Measurements from ENCODE around the gene ETS2. TPM values are rescaled to one million over a fixed set of nuclear protein-coding genes. Genes with fewer than 3 reads are reported as not detected.

ETS2 gene
- total RNA-seq, 1 experiment from 2014 or later: 35.3 TPM

DNA sequence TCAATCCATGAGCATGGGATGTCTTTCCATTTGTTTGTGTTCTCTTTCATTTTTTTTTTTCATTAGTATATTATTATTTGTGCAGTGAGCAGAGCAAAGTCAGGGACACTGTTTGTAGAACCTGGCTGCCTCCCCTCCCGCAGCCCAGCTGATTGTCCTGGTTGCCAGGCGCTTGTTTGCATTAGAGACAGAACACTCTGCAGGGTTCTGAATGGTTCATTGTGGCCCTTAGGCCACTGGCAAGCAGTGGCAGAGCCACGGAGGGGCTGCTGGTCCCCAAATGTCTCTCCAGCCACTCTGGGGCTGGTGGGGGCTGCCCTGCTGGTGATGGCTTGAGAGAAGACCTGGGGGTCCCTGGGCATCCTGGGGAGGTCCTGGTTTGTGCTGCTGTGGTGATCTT lies 29.0 kb downstream of the ETS2 start:
- TF ChIP-seq, protein P1, sequence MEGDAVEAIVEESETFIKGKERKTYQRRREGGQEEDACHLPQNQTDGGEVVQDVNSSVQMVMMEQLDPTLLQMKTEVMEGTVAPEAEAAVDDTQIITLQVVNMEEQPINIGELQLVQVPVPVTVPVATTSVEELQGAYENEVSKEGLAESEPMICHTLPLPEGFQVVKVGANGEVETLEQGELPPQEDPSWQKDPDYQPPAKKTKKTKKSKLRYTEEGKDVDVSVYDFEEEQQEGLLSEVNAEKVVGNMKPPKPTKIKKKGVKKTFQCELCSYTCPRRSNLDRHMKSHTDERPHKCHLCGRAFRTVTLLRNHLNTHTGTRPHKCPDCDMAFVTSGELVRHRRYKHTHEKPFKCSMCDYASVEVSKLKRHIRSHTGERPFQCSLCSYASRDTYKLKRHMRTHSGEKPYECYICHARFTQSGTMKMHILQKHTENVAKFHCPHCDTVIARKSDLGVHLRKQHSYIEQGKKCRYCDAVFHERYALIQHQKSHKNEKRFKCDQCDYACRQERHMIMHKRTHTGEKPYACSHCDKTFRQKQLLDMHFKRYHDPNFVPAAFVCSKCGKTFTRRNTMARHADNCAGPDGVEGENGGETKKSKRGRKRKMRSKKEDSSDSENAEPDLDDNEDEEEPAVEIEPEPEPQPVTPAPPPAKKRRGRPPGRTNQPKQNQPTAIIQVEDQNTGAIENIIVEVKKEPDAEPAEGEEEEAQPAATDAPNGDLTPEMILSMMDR (conservative IDR thresholded peaks at IDR 0.05): no peak
- H3K79me2 ChIP-seq (ENCODE audit: insufficient read depth, low read length): no peaks in the 10 kb centered on the region

More for the DNA sequence above, 29.0 kb downstream of the ETS2 start:
- Mint-ChIP-seq H3K4me1 (peaks cover 7 to 10% of the 10 kb centered on the region in 2 experiments; a peak in 3 of 4 replicates), H3K27me3 (ENCODE audit: low read depth) (no peaks in the 10 kb centered on the region; the same call in 1 of the 2 replicates), H3K27ac (no peak overlapping the region), H3K9me3 (no peaks in the 10 kb centered on the region; a peak in 2 of 5 replicates), H3K36me3 (ENCODE audit: insufficient read depth in 1 of 3, low read depth in 3 of 3) (no peaks in the 10 kb centered on the region; a peak in 1 of 7 replicates), H3K4me3 (no peak overlapping the region)
- Histone ChIP-seq H4K20me1 (ENCODE audit: control insufficient read depth, insufficient read depth, insufficient read length) (no peaks in the 10 kb centered on the region), H2AK5ac (ENCODE audit: insufficient read length, low read length) (no peak overlapping the region), H2BK12ac (ENCODE audit: insufficient read length, low read depth, low read length) (no peak overlapping the region), H3K18ac (ENCODE audit: insufficient read length, low read depth, low read length) (no peak overlapping the region), H3K27ac (ENCODE audit: insufficient read length, low read depth, low read length) (no peak overlapping the region), H3K4me1 (ENCODE audit: insufficient read depth, low read length) (no peaks in the 10 kb centered on the region), H3K23ac (ENCODE audit: insufficient read length, low read depth, low read length) (no peak overlapping the region), H2AFZ (ENCODE audit: low read length) (no peak overlapping the region), H3K23me2 (ENCODE audit: insufficient read length, low read depth, low read length, poor library complexity, severe bottlenecking) (no peaks in the 10 kb centered on the region), H2BK15ac (ENCODE audit: low read depth, low read length) (no peak overlapping the region), H3K9me3 (ENCODE audit: control insufficient read depth, low read depth, low read length) (no peaks in the 10 kb centered on the region), H3K14ac (ENCODE audit: insufficient read depth, low read length) (no peak overlapping the region), H4K91ac (ENCODE audit: insufficient read length, low read depth, low read length) (no peak overlapping the region), H2BK20ac (ENCODE audit: low read depth, low read length, poor library complexity, severe bottlenecking) (no peak overlapping the region), H3K56ac (ENCODE audit: insufficient read length, low read depth, low read length) (no peak overlapping the region), H2BK120ac (ENCODE audit: low read depth, low read length, poor library complexity, severe bottlenecking) (no peak overlapping the region), H3K79me1 (ENCODE audit: insufficient read depth, low read depth, low read length, poor library complexity, severe bottlenecking) (no peaks in the 10 kb centered on the region), H3K9ac (ENCODE audit: extremely low read depth, insufficient read length, low read length) (no peak overlapping the region), H4K5ac (ENCODE audit: insufficient read length, low read depth, low read length) (no peak overlapping the region), H3K4ac (ENCODE audit: low read depth, low read length) (no peak overlapping the region), H3T11ph (ENCODE audit: low read length) (no peak overlapping the region), H4K8ac (replicated peaks; ENCODE audit: insufficient read length, low read depth, low read length) (no peak overlapping the region), H3K27me3 (ENCODE audit: insufficient read depth, low read length) (no peaks in the 10 kb centered on the region), H2BK5ac (ENCODE audit: insufficient read length, low read length) (no peak overlapping the region), H3K4me2 (ENCODE audit: insufficient read depth, insufficient read length, low read length) (no peak overlapping the region)
- no CpG with 5 or more reads among the region's 3 CpGs for WGBS (ENCODE audit: extremely low coverage, insufficient read length, low lambda C conversion rate)
- DNase-seq: no peak

Measured in H9 (cell line).